PC-3 (cell line): Measurements from ENCODE around the gene PCCA. TPM values are rescaled to one million over a fixed set of nuclear protein-coding genes. Genes with fewer than 3 reads are reported as not detected.

Source experiments
- ATAC-seq: fragments of 200-7000 bp; cut with Tn5 transposase; 2 replicates; pipeline ENCODE4 v1.9.1; 2020; ENCODE audit warnings: mild to moderate bottlenecking, moderate library complexity
- BruUV-seq: library from RNA; stranded (reverse); fragments of 400-500 nt; replicated peaks from 2 replicates; lab custom pipeline; 2021; lab: Mats Ljungman, UMichigan
- CTCF ChIA-PET: fragments of 300-600 bp; sonication (Branson Sonifier 250); formaldehyde crosslinking; loops from one replicate; lab custom pipeline; 2022; ENCODE audit warnings: antibody characterized with exemption; lab: Charles Lee
- POLR2A ChIA-PET: fragments of 300-600 bp; sonication (Branson Sonifier 250); formaldehyde crosslinking; loops from one replicate; lab custom pipeline; 2022; ENCODE audit warnings: antibody characterized with exemption; ENCODE audit not compliant: unreplicated experiment; lab: Charles Lee
- DNase-seq: peaks from one replicate; pipeline ENCODE4 v3.0.0-alpha.2; 2015
- H2AFZ ChIP-seq: fragments of 300-600 bp; sonication (generic); 2 replicates; pipeline ENCODE4 v1.6.0; 2016; ENCODE audit warnings: antibody characterized with exemption, low read length
- H3F3A ChIP-seq: fragments of 300-600 bp; sonication (generic); one replicate; pipeline ENCODE4 v1.6.0; 2017; ENCODE audit warnings: antibody characterized with exemption, low read length, control low read depth, mild to moderate bottlenecking; ENCODE audit not compliant: unreplicated experiment
- H3K27ac ChIP-seq: fragments of 300-600 bp; sonication (generic); 2 replicates; pipeline ENCODE4 v1.5.1; 2016; ENCODE audit warnings: mild to moderate bottlenecking, low read length
- H3K27me3 ChIP-seq: fragments of 300-600 bp; sonication (generic); 2 replicates; pipeline ENCODE4 v1.6.1; 2016; ENCODE audit warnings: low read length, mixed read lengths
- H3K36me3 ChIP-seq: fragments of 300-600 bp; sonication (generic); 2 replicates; pipeline ENCODE4 v1.6.1; 2016; ENCODE audit warnings: low read depth, mixed run types, low read length, mixed read lengths
- H3K4me1 ChIP-seq: fragments of 300-600 bp; sonication (generic); 2 replicates; pipeline ENCODE4 v1.5.1; 2016; ENCODE audit warnings: low read length; ENCODE audit not compliant: insufficient read depth
- H3K4me2 ChIP-seq: fragments of 300-600 bp; sonication (generic); 2 replicates; pipeline ENCODE4 v1.6.0; 2016; ENCODE audit warnings: low read length
- H3K4me3 ChIP-seq: fragments of 300-600 bp; sonication (generic); 2 replicates; pipeline ENCODE4 v1.5.1; 2016; ENCODE audit warnings: mild to moderate bottlenecking, low read length, mixed read lengths
- H3K79me2 ChIP-seq: fragments of 300-600 bp; sonication (generic); 2 replicates; pipeline ENCODE4 v1.6.1; 2017; ENCODE audit warnings: low read length, mixed read lengths
- H3K9ac ChIP-seq: fragments of 300-600 bp; sonication (generic); 2 replicates; pipeline ENCODE4 v1.6.0; 2016; ENCODE audit warnings: mild to moderate bottlenecking, low read length
- H3K9me2 ChIP-seq: fragments of 300-600 bp; sonication (generic); replicated peaks from 2 replicates; pipeline ENCODE4 v1.6.1; 2016; ENCODE audit warnings: mixed run types, low read length, mixed read lengths
- H3K9me3 ChIP-seq: fragments of 300-600 bp; sonication (generic); 2 replicates; pipeline ENCODE4 v1.6.1; 2016; ENCODE audit warnings: low read length, mixed read lengths
- H4K20me1 ChIP-seq: fragments of 300-600 bp; sonication (generic); 2 replicates; pipeline ENCODE4 v1.6.1; 2016; ENCODE audit warnings: low read length, mixed read lengths
- EZH2 ChIP-seq: fragments of 300-600 bp; sonication (generic); IDR thresholded peaks from one replicate; pipeline ENCODE4 v1.6.1; 2017; ENCODE audit warnings: antibody characterized with exemption, mild to moderate bottlenecking, low read length; ENCODE audit not compliant: unreplicated experiment
- EZH2phosphoT487 ChIP-seq: fragments of 300-600 bp; sonication (generic); IDR thresholded peaks from 2 replicates; pipeline ENCODE4 v1.6.1; 2018; ENCODE audit warnings: mild to moderate bottlenecking, antibody characterized with exemption, low read length, borderline replicate concordance
- intact Hi-C: fragments of 100-400 bp; cut with micrococcal nuclease; formaldehyde crosslinking; loops from 2 replicates; pipeline ENCODE4 v1.9.0; 2023
- total RNA-seq: library from RNA; depleted of rRNA; stranded (reverse); fragments of >200 nt; gene quantifications from 2 replicates; pipeline ENCODE4 v1.2.3, GENCODE V29; 2014
- TF ChIP-seq, protein P1 (sequence below): fragments of 300-600 bp; sonication (generic); conservative IDR thresholded peaks from 2 replicates; pipeline ENCODE4 v1.5.1; 2017; ENCODE audit warnings: antibody characterized with exemption, low read depth, mild to moderate bottlenecking, low read length

PCCA gene
- total RNA-seq, 1 experiment from 2014 or later: 10.5 TPM

DNA sequence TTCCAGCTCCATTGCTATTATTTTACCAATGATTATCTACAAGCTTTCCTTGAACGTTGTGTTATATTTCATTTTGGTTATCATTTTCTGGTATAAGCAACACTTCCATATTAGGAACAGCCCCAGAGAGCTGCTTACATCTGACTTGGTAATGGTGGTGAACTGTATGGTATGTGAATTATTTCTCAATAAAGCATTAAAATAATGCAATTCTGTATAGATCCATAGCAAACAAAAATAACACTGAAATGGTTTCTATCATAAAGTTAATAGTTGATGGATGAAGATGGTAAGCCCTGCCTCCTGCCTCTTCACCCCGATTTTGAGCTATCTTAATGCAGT is 472.2 kb downstream of the PCCA start:
- TF ChIP-seq EZH2 (no peak), EZH2phosphoT487 (no peak)
- TF ChIP-seq, protein P1, sequence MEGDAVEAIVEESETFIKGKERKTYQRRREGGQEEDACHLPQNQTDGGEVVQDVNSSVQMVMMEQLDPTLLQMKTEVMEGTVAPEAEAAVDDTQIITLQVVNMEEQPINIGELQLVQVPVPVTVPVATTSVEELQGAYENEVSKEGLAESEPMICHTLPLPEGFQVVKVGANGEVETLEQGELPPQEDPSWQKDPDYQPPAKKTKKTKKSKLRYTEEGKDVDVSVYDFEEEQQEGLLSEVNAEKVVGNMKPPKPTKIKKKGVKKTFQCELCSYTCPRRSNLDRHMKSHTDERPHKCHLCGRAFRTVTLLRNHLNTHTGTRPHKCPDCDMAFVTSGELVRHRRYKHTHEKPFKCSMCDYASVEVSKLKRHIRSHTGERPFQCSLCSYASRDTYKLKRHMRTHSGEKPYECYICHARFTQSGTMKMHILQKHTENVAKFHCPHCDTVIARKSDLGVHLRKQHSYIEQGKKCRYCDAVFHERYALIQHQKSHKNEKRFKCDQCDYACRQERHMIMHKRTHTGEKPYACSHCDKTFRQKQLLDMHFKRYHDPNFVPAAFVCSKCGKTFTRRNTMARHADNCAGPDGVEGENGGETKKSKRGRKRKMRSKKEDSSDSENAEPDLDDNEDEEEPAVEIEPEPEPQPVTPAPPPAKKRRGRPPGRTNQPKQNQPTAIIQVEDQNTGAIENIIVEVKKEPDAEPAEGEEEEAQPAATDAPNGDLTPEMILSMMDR: no peak
- POLR2A ChIA-PET: no interaction called here
- ATAC-seq (no peak), DNase-seq (no peak)
- Histone ChIP-seq H3K9me2 (no peaks in the 10 kb centered on the region), H2AFZ (no peak overlapping the region), H3K27ac (no peak overlapping the region), H3K9ac (no peak overlapping the region), H3K4me2 (no peak overlapping the region), H3K79me2 (no peaks in the 10 kb centered on the region), H4K20me1 (no peaks in the 10 kb centered on the region), H3K27me3 (no peaks in the 10 kb centered on the region), H3K9me3 (no peaks in the 10 kb centered on the region), H3K4me1 (peaks cover 1% of the 10 kb centered on the region), H3K36me3 (no peaks in the 10 kb centered on the region), H3F3A (no peaks in the 10 kb centered on the region), H3K4me3 (no peak overlapping the region)
- CTCF ChIA-PET: interaction anchor here (0.7 kb wide), 1 partner anchor 197 kb away, joined by 3 read pairs; no protein-coding TSS in a partner anchor
- intact Hi-C loops: no loop called here
- no TSS peak for BruUV-seq

DNA sequence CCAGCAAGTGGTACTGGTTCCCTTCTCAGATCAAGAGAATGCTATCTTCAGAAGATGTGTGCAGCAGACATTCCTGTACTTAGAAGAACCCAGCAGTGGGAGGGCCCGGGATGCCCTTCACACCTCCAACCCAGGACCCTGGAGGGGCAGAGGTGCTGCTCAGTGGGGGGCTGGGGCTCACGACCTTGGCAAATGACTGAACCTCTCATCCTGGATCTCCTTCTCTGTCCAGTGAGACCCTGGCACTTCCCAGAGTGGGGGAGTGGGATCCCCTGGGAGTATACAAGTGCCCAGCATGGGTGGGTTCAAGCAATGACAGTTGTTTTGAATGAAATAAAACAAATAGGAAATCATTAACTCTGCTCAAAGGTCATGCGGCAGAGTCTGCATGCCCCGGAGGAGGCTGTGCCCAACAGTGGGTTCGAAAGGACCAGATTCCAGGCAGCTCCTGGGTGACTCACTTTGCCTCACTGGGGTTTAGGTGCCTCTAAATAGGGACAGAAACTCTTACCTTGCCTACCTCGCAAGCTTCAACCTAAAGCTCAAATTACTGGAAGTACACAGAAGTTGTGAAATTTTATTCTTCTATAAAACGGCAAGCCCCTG is 472.8 kb downstream of the PCCA start:
- BruUV-seq: no TSS peak
- Histone ChIP-seq H3K9me2 (no peaks in the 10 kb centered on the region), H3K27me3 (no peaks in the 10 kb centered on the region), H3F3A (no peaks in the 10 kb centered on the region), H3K36me3 (no peaks in the 10 kb centered on the region), H3K4me2 (no peak overlapping the region), H3K4me3 (no peak overlapping the region), H3K9me3 (no peaks in the 10 kb centered on the region), H3K4me1 (peaks cover 6% of the 10 kb centered on the region), H3K79me2 (no peaks in the 10 kb centered on the region), H2AFZ (no peak overlapping the region), H3K9ac (no peak overlapping the region), H3K27ac (no peak overlapping the region), H4K20me1 (no peaks in the 10 kb centered on the region)
- CTCF ChIA-PET: interaction anchor here (0.7 kb wide), 1 partner anchor 198 kb away, joined by 3 read pairs; no protein-coding TSS in a partner anchor
- ATAC-seq (no peak), DNase-seq (no peak)
- intact Hi-C loops: no loop called here
- POLR2A ChIA-PET: no interaction called here
- TF ChIP-seq, protein P1: no peak
- no peak for TF ChIP-seq EZH2
- TF ChIP-seq EZH2phosphoT487: no peak

DNA sequence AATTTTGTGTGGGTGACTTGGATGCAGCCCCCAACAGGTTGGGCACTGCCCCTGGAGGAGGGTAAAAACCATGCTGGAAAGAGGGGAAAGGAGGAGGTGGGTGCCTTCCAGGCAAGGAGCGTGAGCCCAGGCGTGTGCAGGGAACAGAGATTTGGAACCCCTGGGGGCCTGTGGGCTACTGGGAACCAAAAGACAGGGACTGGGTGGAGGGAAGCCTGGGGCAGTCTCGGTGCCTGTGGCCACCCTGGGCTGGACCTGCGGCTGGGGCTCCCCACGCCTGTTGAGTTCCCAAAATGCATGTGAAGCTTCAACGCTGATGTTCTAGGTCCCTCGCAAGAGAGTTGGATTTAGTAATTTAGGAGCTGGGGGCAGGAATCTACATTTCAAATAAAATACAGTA is 474.9 kb downstream of the PCCA start:
- Histone ChIP-seq H3K4me2 (no peak overlapping the region), H3K4me3 (no peak overlapping the region), H4K20me1 (no peaks in the 10 kb centered on the region), H3F3A (no peaks in the 10 kb centered on the region), H3K27me3 (no peaks in the 10 kb centered on the region), H2AFZ (no peak overlapping the region), H3K4me1 (peaks cover 11% of the 10 kb centered on the region), H3K9ac (no peak overlapping the region), H3K79me2 (no peaks in the 10 kb centered on the region), H3K27ac (no peak overlapping the region), H3K36me3 (no peaks in the 10 kb centered on the region), H3K9me3 (no peaks in the 10 kb centered on the region), H3K9me2 (no peaks in the 10 kb centered on the region)
- ChIA-PET POLR2A (no interaction called here), CTCF (no interaction called here)
- no peak for DNase-seq
- ATAC-seq: no peak
- TF ChIP-seq, protein P1: no peak
- TF ChIP-seq EZH2: no peak
- no peak for TF ChIP-seq EZH2phosphoT487
- BruUV-seq: no TSS peak
- intact Hi-C loops: no loop called here
